Left renal cortex interstitium (tissue), 4 donors: ENCODE data around the gene PDXP. TPM values are rescaled to one million over a fixed set of nuclear protein-coding genes. Genes with fewer than 3 reads are reported as not detected.
A peak's percentile ranks its signal among the peaks of the same experiment; 100 is the strongest.
"Not testable (repeated sequence)": the region's sequence is repeated elsewhere in the genome, so short reads cannot be mapped to it uniquely, and the experiment has no call there.

Source experiments
- DNase-seq, 4 donors: peaks; one replicate each; pipeline ENCODE4 v3.0.0-alpha.2; 2013; ENCODE audit warnings: low read depth in 4 of 4, low spot score in 2 of 4, missing footprints in 1 of 4
- polyA plus RNA-seq, 4 donors: library from polyadenylated mRNA; unstranded; fragments of 120-200 nt; gene quantifications; one replicate each; pipeline ENCODE4 v1.2.1, GENCODE V29; 2013; ENCODE audit not compliant: insufficient read length in 4 of 4

PDXP gene
- polyA plus RNA-seq, 4 donors: 16.7 to 22.7 (median 18.4) TPM

- no peak for DNase-seq
Measured at GRCh38 chr22:37692627-37693285, 34.2 kb downstream of the PDXP start.

GRCh38 chr22:37694131-37694530 is 35.6 kb downstream of the PDXP start:
- DNase-seq: not testable (repeated sequence)

DNA sequence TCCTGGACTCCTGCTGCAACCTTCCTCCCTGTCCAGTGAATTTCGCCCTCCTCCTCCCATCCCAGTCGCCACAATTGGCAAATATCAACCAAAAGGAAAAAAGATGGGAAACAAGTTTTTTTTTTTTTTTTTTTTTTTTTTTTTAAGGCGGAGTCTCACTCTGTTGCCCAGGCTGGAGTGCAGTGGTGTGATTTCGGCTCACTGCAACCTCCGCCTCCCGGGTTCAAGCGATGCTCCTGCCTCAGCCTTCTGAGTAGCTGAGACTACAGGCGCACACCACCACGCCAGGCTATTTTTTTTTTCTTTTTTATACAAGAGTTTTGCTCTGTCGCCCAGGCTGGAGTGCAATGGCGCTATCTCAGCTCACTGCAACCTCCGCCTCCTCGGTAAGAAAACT is 37.7 kb downstream of the PDXP start:
- not testable (repeated sequence) for DNase-seq

GRCh38 chr22:37696657-37697537 is 38.4 kb downstream of the PDXP start, which contains the start of gene TRIOBP:
Gene TRIOBP (plus strand): TSS chr22:37697048. CDS start chr22:37701366, 4,318 bp downstream.
- peak in 2 of 4 donors; percentile 80 to 89 for DNase-seq

DNA sequence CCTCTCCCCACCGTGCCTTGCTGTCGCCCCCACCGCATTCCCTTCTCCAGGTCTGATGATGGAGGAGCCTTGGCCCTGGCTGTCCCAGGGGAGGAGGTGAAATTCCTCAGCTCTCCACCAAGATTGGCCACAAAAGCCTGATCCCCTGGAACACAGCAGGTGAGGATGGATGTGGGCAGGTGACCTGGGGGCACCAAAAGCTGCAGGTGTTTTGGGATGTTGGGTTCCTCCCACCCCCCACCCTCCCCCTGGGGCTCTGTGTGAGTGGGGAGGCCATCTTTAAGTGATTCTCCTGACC is 39.0 kb downstream of the PDXP start:
- DNase-seq: no peak

- no peak for DNase-seq
Measured at GRCh38 chr22:37701141-37701786, 42.7 kb downstream of the PDXP start.

GRCh38 chr22:37703906-37704305 is 45.4 kb downstream of the PDXP start:
- no peak for DNase-seq

DNA sequence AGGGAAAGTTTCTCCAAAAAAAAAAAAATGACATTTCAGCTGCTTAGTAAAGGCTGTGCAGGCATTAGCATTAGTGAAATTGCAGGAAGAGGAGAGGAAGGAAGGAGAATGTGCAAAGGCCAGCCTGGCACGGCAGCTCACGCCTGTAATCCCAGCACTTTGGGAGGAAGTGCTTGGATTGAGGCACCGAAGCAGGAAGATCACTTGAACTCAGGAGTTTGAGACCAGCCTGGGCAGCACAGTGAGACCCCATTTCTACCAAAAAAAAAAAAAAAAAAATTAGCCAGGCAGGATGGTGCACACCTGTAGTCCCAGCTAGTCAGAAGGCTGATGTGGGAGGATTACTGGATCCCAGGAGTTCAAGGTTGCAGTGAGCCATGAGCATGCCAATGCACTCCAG is 46.1 kb downstream of the PDXP start:
- no peak for DNase-seq

GRCh38 chr22:37705205-37705604 is 46.7 kb downstream of the PDXP start:
- no peak for DNase-seq

DNA sequence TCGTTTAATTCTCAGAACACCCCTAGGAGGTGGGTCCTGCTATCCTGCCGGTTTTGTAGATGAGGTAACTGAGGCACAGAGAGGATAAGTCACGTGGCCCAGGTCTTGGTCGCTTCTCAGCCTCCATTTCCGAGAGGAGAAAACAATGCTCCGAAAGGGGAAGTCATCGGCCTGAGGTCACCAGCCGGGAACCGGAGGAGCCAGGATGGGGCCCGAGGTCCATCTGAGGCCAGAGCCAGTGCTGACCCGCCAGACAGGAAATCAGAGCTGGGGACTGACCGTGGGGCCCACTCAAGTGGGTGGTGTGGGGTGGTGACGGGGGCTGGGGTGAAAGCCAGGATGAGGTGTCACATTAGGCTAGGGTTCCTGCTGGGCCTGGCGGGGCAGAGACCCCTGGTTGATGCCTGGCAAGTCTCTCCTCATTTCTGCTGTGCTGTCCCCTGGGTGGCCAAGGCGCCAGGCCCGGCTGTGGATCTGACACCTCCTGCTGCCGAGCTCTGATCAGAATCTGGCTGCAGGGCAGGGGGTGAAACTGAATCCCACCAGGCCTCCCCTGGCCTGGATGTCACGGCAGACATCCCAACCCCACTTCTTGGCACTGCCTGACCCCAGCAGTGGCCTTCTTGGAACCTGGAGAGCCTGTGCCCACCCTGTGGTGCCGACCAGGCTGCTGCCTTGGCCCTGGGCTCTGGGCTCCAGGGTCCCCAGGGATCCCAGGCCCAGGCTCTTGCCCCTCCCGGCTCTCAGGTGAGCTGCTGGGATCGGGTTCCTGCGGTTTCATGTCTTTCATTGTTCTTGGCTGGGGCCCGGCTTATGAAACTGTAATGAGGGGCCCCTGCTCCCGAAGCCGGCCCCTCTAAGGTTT is 50.3 kb downstream of the PDXP start:
- DNase-seq: no peak

DNA sequence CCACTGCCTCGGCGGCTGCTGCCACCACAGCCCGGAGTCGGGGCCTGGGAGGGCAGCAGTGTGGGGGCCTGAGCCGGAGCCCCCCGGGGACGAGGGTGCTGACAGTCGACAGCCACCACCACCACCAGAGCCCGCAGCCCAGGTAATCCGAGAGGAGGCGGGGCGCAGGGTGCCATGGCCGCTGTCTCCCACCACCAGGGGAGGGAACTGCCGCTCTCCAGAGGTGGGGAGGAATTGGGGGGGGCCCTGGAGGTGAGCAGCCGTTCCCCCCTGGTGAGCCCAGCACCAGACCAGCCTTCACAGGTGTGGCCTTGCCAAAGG is 50.9 kb downstream of the PDXP start:
- no peak for DNase-seq

GRCh38 chr22:37710675-37711074 is 52.2 kb downstream of the PDXP start:
- no peak for DNase-seq

GRCh38 chr22:37711490-37711889 is 53.0 kb downstream of the PDXP start:
- no peak for DNase-seq

- DNase-seq: no peak
Measured at GRCh38 chr22:37713761-37714160, 55.2 kb downstream of the PDXP start.

- DNase-seq: no peak
Measured at GRCh38 chr22:37714634-37715033, 56.1 kb downstream of the PDXP start.

GRCh38 chr22:37715760-37716159 is 57.2 kb downstream of the PDXP start:
- no peak for DNase-seq

Other genes with a start within 250 kb of the PDXP start
- gene ELFN2, start 231.2 kb upstream of the PDXP start, polyA plus RNA-seq: 1 to 10 TPM in 3 of 4 donors, under 1 TPM in 1; 0.92 to 1.9 (median 1.7) TPM
- 10 to 100 TPM in 2 of 4 donors, 1 to 10 TPM in 2; 6.6 to 10.7 (median 9.1) TPM for gene MFNG, start 172.3 kb upstream of the PDXP start, polyA plus RNA-seq
- 10 to 100 TPM; 15.8 to 27.6 (median 24.9) TPM for gene CARD10, start 139.3 kb upstream of the PDXP start, polyA plus RNA-seq
- gene CDC42EP1, start 98.2 kb upstream of the PDXP start, polyA plus RNA-seq: 10 to 100 TPM; 35.5 to 81.5 (median 52.2) TPM
- 10 to 100 TPM; 28.3 to 39.0 (median 32.8) TPM for gene LGALS2, start 78.6 kb upstream of the PDXP start, polyA plus RNA-seq
- gene GGA1, start 49.9 kb upstream of the PDXP start, polyA plus RNA-seq: 10 to 100 TPM; 38.4 to 79.0 (median 61.9) TPM
- 10 to 100 TPM; 19.8 to 24.8 (median 22.3) TPM for gene SH3BP1, start 19.1 kb upstream of the PDXP start, polyA plus RNA-seq
- gene LGALS1, start 16.9 kb downstream of the PDXP start, polyA plus RNA-seq: 100 to 1,000 TPM; 370 to 614 (median 396) TPM
- 10 to 100 TPM; 17.2 to 27.0 (median 23.9) TPM for gene NOL12, start 27.6 kb downstream of the PDXP start, polyA plus RNA-seq
- 10 to 100 TPM; 63.9 to 92.2 (median 79.9) TPM for gene TRIOBP, start 38.3 kb downstream of the PDXP start, polyA plus RNA-seq
- gene GCAT, start 149.2 kb downstream of the PDXP start, polyA plus RNA-seq: 10 to 100 TPM; 11.5 to 18.1 (median 15.5) TPM
- gene GALR3, start 164.7 kb downstream of the PDXP start, polyA plus RNA-seq: under 1 TPM in 1 of 4 donors, not detected in 3; 0.14 TPM
- gene ANKRD54, start 185.6 kb downstream of the PDXP start, polyA plus RNA-seq: 10 to 100 TPM; 21.4 to 33.0 (median 29.8) TPM
- gene EIF3L, start 190.7 kb downstream of the PDXP start, polyA plus RNA-seq: 1,000 to 10,000 TPM in 2 of 4 donors, 100 to 1,000 TPM in 2; 872 to 1,137 (median 1,004) TPM
- 10 to 100 TPM; 28.3 to 32.4 (median 30.1) TPM for gene MICALL1, start 247.6 kb downstream of the PDXP start, polyA plus RNA-seq